HL-60/S4 treated with retinoic acid at 250 ng/mL for 4 days and 3 days (cell line): ENCODE measurements around the gene KASH5.

ENCODE experiments used
- in situ Hi-C: fragments of 300-500 bp; cut with MboI; formaldehyde crosslinking; loops from 2 replicates; pipeline ENCODE4 v1.7.0; 2022; ENCODE audit warnings: low sequenced_read_pairs

The KASH5 gene

GRCh38 chr19:49420227-49420626 lies 32.2 kb downstream of the KASH5 start:
- in situ Hi-C loops: no loop called here

DNA sequence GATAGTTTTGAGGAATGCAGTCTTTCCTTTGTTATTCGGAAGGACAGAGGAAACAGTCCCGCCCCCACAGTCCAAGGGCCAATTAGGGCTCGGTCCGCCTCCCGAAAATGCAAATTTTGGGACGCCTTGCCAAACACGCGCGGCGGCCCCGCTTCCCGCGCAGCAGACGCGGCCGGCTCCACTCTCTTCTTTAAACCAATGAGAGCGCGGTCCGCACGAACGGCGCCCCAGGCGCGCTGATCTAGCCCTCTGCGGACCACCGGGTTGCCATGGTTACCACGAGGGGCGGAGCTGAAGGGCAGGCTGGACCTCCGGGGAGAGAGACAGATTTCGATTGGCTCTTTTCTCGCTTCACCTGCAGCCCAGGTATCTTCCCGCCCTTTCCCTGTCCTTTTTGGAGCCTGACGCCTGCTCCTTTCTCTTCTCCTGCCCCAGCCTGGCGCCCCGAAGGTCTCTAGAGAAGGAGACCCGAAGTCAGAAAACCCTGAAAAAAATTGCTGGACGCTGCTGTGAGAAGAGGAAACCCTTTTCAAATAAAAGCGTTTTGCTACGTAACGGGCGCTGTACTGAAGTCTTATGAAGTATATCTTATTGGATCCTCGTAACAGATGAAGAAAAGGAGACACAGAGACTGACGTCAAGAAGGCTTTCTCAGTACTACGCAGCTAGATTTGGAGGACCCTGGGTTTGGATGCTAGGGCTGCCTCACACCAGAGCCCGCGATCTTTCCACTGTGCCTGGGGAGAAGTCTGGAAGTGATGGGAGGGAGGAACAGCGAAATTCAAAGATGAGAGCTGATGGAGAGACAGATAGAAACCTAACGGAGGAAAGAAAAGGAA lies 33.2 kb downstream of the KASH5 start:
- in situ Hi-C loops: no loop called here

- in situ Hi-C loops: no loop called here
These were observed 33.8 kb downstream of the KASH5 start for GRCh38 chr19:49421878-49422202.

GRCh38 chr19:49422407-49423070 lies 34.5 kb downstream of the KASH5 start:
- in situ Hi-C loops: no loop called here

GRCh38 chr19:49423071-49423984 lies 35.3 kb downstream of the KASH5 start, which contains the start of gene PTH2:
TSS of gene PTH2 (minus strand) at chr19:49423441. CDS start at chr19:49423339, 102 bp downstream.
- in situ Hi-C loops: no loop called here

- in situ Hi-C loops: no loop called here
These were observed 35.9 kb downstream of the KASH5 start for GRCh38 chr19:49423985-49424303.

- in situ Hi-C loops: no loop called here
These were observed 37.1 kb downstream of the KASH5 start, which contains the start of gene GFY for GRCh38 chr19:49425178-49425577. TSS of gene GFY (plus strand) at chr19:49425388. CDS start at chr19:49426431, 1,043 bp downstream.

DNA sequence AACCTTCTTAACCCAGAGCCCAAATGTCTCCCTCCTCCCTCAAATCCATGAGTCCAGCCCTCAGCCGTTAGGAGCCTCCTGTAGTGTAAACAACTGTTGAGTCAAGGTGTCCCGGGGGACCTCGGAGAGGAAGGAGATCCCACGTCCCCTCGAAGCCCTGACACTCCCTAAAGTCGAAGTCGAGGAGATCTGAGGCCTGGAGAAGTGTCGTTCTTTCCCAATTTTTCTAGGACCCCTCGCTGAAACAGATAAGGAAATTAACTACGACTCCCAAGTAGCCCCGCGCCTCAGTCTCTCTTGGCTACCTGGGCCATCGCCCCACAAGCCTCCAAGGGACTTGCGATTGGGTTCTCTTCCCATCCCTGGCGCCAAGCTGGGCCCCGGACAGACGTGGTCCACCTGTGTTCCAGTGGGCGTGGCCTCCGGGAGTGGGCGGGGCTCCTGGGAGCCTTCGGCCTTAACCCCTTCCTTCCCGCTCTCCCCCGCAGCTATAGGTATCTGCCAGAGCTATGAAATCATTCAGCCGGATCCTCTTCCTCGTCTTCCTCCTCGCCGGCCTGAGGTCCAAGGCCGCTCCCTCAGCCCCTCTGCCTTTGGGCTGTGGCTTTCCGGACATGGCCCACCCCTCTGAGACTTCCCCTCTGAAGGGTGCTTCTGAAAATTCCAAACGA lies 38.0 kb downstream of the KASH5 start:
- in situ Hi-C loops: no loop called here

DNA sequence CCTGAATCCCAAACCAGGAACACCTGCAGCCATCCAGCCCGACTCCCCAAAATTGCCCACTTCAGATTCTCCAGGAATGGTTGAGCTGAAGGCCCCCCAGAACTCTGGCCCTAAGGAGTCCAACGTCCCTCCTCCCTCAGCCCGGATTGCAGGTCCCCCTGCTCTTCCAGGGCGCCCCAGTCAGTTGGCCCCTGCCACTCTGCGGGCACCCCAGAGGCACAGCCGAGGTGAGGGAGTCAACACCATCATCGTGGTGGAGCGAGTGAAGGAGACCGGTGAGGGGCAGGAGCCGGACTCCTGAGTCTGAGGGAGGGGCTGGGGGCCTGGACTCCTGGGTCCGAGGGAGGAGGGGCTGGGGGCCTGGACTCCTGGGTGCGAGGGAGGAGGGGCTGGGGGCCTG lies 39.3 kb downstream of the KASH5 start:
- in situ Hi-C loops: no loop called here

DNA sequence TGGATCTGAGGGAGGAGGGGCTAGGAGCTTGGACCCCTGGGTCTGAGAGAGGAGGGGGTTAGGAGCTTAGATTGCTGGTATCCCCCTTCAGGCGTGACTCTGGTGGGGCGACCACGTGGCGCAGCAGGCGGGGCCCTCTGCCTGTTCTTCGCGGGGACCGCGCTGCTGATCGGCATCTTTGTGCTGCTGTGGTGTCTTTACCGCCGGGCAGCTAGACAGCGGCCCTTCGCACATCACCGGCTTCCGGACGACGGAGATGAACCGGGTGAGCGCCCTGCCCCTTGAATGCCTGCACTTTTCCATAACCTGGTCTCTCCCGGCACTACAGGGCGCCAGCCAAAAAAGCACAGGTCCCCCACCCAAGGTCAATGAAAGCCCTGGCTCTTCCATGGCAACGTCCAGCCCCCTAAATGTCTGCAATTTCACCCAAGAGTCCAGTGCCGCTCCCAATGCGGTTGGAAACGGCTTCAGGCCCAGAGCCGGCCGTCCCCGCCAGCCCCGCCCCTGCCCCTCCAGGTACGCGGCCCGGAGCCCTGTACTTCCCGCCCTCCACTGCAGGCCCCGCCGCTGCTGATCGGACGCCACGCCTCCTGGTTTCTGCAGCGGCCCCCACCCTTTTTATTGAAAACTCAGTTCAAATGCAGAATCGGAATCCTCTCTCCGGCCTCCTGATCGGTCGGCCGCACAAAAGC lies 40.0 kb downstream of the KASH5 start:
- in situ Hi-C loops: no loop called here

GRCh38 chr19:49428547-49429451 lies 40.8 kb downstream of the KASH5 start:
- in situ Hi-C loops: no loop called here

DNA sequence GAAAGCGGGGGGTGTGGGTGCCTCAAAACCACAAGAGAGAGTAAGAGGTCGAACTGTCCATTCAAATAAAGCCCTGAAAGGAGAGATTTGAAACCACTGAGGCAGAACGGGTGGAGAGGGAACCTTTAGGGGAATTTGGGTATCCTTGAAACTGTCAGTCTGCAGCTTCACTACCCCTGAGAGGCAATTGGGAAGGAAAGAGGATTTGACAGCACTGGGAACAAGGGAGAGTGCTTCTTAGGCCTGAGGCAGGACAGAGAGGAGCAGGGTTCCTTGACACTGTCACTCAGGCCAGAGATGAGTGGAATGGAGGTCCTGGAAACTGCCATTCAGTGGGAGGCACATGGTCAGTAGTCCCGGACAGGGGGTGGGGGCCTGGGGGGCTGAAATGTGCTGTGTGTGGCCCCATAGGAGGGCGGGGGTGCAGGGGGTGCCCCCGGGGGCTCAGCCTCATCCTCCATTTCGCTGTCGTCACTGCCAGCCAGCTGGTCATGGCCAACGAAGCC lies 42.2 kb downstream of the KASH5 start:
- in situ Hi-C loops: no loop called here

DNA sequence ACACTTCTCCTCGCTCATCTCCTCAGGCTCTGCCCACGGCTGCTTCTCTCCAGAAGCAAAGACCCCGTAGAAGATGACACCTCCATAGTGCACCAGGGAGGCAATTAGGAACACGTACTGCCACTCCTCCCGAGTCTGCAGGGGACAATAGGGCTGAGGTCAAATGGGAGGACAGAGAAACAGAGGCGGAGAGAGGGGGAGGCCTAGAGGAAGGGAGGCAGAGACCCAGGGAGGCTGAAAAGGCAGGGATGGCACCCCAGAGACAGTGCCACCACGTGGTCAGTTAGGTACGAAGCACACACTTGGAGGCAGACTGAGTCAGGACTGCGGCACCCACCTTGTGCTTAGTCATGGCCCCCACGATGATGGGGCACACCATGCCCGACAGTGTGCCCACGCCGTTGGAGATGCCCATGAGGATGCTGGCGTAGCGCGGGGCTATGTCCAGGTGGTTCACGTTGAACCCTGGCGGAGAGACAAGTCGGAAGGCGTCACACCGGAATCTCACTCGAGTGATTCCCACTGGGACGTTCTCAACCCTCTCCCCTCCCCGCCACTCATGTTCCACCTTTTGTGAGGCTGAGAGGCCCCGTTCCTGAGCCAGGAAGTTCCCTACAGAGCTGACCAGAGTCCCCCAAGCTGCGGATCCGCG lies 42.8 kb downstream of the KASH5 start:
- in situ Hi-C loops: no loop called here

GRCh38 chr19:49431330-49431749 lies 43.3 kb downstream of the KASH5 start:
- in situ Hi-C loops: no loop called here

- in situ Hi-C loops: no loop called here
These were observed 44.4 kb downstream of the KASH5 start for GRCh38 chr19:49432141-49433073.

- in situ Hi-C loops: no loop called here
These were observed 45.3 kb downstream of the KASH5 start for GRCh38 chr19:49433240-49433901.
